GM19238 (cell line): ENCODE data around the gene RBM47.
"Not testable (repeated sequence)": the region's sequence is repeated elsewhere in the genome, so short reads cannot be mapped to it uniquely, and the experiment has no call there.

ENCODE experiments used
- DNase-seq: peaks from one replicate; pipeline ENCODE4 v3.0.0; 2011; ENCODE audit warnings: low spot score; ENCODE audit not compliant: insufficient read length

RBM47 gene

DNA sequence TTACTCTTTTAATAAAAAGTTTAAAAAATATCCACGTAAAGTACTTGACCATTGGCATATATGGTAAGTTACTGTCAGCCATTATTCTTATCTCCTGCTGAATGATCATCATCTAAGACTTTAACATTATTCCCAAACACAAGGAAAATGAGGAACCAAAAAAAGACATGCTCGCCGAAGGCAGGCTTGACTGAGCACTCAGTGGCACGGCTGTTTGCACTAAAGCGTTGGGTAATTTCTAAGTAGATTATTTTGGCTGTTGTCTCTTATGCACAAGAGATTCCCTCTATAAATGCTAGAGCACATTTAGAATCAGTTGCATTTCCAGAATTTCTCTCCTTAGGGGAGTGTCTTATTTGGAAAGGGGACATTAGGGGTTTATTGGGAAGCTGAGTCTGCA is 211.7 kb downstream of the RBM47 start:
- no peak for DNase-seq

DNA sequence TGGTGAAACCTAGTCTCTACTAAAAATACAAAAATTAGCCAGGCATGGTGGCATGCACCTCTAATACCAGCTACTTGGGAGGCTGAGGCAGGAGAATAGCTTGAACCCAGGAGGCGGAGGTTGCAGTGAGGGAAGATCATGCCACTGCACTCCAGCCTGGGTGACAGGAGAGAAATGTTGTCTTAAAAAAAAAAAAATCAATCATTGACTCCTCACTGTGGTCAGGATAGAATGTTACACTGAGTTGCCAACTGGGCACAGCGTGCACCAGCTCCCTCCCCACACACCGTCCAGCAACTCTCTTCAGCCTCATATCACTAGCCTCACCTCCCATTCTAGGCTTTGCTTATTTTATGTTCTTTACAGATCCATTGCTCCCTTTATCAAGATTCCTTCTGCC is 215.0 kb downstream of the RBM47 start:
- DNase-seq: no peak

GRCh38 chr4:40412866-40413795 is 216.5 kb downstream of the RBM47 start:
- no peak for DNase-seq

DNA sequence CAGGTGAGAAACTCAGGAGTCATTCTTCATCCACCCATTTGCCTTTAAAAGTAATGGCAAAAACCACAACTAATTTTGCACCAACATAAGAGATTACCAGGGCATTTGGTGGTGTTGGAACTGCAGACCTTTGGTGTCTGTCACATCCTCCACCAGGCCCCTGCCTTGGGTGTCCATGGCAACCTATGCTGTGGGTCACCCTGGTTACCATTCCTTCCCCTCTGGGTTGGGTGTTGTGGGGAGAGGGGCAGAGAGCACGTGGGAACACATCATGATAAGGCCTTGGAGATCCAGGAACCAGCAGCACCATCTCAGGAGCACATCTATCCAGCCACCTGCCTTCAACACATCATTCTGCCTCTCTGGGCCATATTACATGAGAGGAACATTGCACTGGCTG is 217.3 kb downstream of the RBM47 start:
- DNase-seq: no peak

- no peak for DNase-seq
Measured at GRCh38 chr4:40409835-40410234, 219.8 kb downstream of the RBM47 start.

- DNase-seq: not testable (repeated sequence)
Measured at GRCh38 chr4:40407468-40407867, 222.2 kb downstream of the RBM47 start.

- no peak for DNase-seq
Measured at GRCh38 chr4:40406340-40406739, 223.3 kb downstream of the RBM47 start.

- DNase-seq: no peak
Measured at GRCh38 chr4:40405193-40405592, 224.5 kb downstream of the RBM47 start.

GRCh38 chr4:40403081-40403480 is 226.6 kb downstream of the RBM47 start:
- DNase-seq: no peak

- DNase-seq: no peak
Measured at GRCh38 chr4:40402556-40402955, 227.1 kb downstream of the RBM47 start.

DNA sequence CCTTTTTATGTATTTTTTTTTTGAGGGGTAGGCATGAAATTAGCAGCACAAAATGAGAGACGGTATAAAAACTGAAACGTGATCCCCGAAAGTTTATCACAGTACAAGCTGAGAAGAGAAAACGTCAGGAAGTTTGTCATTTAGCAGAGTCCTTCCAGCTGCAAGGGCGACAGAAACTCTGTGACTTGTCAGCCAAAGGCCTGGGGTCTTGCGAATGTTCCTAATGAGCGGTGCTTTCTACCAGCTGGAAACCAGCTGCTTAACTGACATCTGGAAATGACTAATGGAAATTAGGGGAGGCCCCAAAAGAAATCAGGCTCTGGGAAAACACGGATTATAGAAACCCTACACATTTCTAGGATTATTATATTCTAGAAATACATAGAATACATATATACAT is 228.0 kb downstream of the RBM47 start:
- no peak for DNase-seq

GRCh38 chr4:40401096-40401495 is 228.6 kb downstream of the RBM47 start:
- DNase-seq: no peak

- no peak for DNase-seq
Measured at GRCh38 chr4:40399578-40399977, 230.1 kb downstream of the RBM47 start.

- DNase-seq: no peak
Measured at GRCh38 chr4:40395908-40396793, 233.5 kb downstream of the RBM47 start.

- no peak for DNase-seq
Measured at GRCh38 chr4:40395166-40395900, 234.3 kb downstream of the RBM47 start.

DNA sequence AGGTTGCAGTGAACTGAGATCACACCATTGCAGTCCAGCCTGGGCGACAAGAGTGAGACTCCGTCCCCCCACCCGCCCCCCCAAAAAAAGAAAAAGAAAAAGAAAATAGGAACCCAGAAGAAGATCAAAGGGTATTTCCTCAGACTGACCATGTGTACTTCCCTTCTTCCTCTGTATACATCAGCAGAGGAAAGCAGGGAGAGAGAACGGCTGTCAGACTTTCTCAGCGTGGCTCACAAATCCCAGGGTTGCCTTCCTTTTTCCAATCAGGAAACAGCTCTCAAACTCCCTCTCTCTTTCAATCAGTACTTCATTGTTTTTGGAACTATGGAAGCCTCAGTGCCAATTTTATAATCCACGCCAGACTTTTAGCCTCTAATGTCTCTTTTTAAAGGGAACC is 235.4 kb downstream of the RBM47 start:
- DNase-seq: no peak

GRCh38 chr4:40392241-40392640 is 237.4 kb downstream of the RBM47 start:
- DNase-seq: not testable (repeated sequence)

GRCh38 chr4:40389986-40390385 is 239.7 kb downstream of the RBM47 start:
- no peak for DNase-seq

- no peak for DNase-seq
Measured at GRCh38 chr4:40388239-40388638, 241.4 kb downstream of the RBM47 start.

DNA sequence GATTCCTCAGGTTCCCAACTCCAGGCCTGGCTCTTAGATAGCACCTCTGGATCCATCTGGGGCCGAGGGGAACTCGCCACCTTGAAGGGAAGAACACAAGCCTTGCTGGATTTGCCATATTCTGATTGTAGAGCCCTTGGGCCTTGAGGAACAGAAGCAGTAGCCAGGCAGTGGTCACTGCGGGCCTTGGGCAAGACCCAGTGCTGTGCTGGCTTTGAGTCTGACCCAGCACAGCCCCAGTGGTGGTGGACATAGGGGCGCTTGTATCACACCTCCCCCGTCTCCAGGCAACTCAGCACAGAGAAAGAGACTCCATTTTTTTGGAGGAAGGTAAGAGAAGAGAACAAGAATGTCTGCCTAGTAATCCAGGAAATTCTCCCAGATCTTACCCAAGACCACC is 249.0 kb downstream of the RBM47 start:
- no peak for DNase-seq

DNA sequence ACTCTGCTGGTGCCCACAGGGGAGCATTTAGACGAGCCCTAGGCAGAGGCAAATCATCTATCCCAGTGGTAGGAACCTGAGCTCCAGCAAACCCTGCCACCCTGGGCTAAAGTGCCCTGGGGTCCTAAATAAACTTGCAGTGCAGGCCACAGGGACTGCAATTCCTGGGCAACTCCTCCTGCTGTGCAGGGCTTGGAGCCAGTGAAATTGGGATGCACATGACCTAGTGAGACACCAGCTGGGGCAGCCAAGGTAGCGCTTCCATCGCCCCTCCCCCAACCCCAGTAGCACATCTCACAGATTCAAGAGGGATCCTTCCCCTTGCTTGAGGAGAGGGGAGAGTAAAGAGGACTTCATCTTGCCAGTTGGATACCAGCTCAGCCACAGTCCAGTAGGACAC is 250.4 kb downstream of the RBM47 start:
- DNase-seq: no peak

- DNase-seq: no peak
Measured at GRCh38 chr4:40378619-40379018, 251.0 kb downstream of the RBM47 start.
